G401.6 (cell line): ENCODE data around the gene PRODH.
"Not testable (repeated sequence)": the region's sequence is repeated elsewhere in the genome, so short reads cannot be mapped to it uniquely, and the experiment has no call there.

ENCODE experiments used
- FAIRE-seq: peaks from 2 replicates; lab custom pipeline; 2012; peaks lifted over from hg19 to GRCh38; lab: Jason Lieb, UNC

Gene PRODH, protein sequence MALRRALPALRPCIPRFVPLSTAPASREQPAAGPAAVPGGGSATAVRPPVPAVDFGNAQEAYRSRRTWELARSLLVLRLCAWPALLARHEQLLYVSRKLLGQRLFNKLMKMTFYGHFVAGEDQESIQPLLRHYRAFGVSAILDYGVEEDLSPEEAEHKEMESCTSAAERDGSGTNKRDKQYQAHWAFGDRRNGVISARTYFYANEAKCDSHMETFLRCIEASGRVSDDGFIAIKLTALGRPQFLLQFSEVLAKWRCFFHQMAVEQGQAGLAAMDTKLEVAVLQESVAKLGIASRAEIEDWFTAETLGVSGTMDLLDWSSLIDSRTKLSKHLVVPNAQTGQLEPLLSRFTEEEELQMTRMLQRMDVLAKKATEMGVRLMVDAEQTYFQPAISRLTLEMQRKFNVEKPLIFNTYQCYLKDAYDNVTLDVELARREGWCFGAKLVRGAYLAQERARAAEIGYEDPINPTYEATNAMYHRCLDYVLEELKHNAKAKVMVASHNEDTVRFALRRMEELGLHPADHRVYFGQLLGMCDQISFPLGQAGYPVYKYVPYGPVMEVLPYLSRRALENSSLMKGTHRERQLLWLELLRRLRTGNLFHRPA

DNA sequence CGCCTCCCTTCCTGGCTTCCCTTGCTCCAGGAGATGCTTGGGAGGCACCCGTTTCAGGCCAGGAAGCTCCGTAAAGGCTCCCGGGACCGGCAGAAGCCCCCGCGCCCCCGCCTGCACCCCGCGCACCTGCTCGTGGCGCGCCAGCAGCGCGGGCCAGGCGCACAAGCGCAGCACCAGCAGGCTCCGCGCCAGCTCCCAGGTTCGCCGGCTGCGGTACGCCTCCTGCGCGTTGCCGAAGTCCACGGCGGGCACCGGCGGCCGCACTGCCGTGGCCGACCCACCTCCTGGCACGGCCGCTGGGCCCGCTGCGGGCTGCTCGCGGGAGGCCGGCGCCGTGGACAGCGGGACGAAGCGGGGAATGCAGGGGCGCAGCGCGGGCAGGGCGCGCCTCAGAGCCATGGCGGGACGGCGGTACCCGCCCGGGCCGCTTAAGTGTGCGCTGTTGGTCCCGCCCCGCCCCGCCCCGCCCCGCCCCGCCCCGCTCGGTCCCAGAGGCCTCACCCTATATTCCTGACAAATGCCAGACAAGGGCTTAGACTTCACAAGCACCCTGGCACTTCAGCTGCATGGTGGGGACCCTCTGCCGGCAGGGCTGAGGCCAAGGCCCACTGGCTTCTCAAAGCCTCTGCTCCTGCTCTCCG is at the start of gene PRODH:
PRODH (minus strand) TSS at position 405 of the 641 bp plus-strand sequence; CDS start at position 399, 6 bp downstream.
- FAIRE-seq: no peak

DNA sequence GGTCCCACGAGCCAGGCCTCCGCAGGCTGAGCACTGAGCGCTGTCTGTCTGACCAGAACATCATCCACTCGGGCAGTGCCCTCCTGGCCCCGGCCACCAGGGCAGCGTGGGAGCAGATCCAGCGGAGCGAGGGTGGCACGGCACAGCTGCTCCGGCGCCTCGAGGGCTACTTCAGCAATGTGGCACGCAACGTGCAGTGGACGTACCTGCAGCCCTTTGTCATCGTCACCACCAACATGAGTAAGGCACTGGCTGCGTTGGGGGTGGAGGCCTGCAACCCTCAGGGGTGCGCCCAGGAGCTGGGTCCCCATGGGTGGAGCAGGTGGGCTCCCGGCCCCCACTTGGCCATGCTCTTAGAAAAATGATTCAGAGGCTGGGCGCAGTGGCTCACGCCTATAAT is 49.7 kb upstream of the PRODH start:
- FAIRE-seq: no peak

DNA sequence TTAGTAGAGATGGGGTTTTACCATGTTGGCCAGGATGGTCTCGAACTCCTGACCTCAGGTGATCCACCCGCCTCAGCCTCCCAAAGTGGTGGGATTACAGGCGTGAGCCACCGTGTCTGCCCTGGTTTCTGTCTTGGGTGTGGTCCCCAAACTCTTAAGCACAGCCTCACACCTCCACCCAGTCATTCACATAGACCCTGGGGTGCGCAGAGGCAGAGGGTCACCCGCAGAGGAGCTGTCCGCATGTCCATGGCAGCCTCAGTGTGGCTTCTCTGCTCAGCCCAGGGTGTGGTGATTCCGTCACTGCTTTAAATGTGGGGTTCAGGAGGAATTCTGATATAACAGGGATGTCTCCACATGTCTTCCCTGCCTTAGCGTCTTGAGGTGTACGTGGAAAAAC is 48.5 kb upstream of the PRODH start:
- FAIRE-seq: no peak

DNA sequence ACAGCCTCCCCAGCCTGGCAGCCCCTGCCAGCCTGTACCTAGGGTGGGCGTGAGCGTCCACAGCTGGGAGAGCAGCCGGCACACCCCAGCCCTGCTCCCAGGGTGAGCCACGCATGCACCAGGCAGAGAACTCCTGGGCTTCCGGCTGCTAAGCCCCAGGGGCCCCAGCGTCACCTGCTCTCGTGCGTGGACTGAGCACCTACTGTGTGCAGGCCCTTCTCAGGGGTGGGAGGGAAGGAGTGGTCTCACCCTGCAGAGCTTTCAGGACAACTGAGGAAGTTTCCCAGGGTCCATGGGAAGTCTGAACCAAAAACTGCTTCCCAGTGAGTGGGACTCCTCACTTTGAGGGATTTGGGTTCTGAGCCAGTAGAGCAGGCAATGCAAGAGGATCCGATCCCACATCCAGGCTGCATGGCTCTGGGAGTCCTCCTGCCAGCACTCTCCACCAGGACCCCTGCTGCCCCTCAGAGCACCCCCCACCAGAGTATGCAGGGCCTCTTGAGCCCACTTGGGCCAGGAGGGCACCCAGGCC is 47.1 kb upstream of the PRODH start:
- FAIRE-seq: no peak

DNA sequence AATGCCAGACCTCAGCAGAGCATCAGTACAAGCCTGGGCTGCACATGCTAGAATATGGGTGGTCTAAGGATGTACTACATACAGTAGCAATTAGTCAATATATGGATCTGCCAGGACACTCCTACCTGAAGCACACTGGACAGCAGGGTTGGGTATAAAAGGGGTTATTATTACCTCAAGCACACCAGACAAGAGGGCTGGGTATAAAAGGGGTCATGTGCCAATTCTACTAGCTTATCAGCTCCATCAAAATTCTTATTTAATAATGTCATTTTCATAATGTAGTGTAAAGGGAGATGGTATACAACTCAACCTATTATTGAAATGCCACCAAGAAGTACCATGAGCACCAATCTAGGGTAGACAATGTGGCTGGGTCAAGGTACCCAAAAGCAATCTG is 44.7 kb upstream of the PRODH start:
- no peak for FAIRE-seq

DNA sequence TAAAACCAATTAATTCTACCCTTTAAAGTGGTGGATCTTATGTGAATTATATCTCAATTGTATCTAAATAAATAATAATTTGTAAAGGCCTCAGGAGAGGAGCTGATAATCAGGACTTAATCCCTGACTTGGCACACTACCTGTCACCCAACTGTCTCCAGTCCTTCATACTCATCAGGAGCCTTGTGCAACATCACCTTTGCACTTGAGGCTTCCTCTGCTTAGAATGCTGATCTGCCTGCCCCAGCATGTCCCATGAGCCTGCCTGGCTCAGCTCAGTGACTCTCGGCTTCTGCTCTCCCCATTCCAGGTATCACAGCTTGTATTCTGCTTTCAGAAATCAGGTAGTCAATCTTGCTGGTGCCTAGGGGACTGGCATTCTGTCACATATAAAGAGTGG is 43.9 kb upstream of the PRODH start:
- FAIRE-seq: no peak

DNA sequence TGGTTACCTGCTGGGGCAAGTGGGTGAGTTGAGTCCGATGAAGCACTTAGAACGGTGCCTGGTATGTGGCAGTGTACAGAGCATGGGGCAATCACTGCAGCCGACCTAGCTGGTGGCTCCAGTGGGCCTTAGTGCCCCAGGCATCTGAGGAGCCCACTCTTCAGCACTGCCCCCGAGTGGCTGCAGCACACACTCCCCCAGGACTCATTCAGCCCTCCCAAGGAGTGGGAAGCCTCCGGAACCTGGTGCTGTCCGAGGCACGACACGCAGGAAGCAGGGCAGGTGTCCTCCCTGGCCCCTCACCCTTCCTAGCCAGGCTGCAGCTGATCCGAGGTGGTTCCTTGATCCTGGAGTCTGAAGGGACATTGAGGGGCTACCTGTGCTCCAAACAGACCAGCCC is 42.4 kb upstream of the PRODH start:
- FAIRE-seq: no peak

DNA sequence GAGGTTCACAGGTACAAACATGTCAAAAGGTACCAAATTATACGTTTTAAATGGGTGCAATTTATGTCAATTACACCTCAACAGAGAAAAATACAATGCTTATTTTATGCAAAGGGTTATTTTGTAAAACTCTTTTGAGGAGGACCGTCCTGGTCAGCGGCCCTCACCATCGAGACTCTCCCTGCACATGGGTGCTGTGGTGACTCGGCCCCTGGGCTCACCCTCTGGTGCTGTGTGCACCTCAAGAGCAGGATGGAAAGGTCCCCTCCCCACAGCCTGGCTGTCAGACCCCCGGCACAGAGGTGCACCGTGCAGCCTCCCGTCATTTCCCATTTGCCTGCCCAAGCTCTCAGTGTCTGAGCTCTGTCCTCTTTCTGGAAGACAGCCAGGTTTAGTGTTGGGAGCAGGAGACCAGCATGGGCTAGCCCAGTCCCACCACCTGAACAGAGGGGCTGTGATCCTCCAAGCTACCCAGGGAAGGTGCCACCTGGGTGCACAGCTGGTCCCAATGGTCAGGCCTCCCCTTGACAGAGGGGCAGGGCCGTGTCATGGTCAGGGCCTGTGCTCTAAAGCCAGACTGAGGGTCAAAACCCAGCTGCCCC is 41.8 kb upstream of the PRODH start:
- no peak for FAIRE-seq

DNA sequence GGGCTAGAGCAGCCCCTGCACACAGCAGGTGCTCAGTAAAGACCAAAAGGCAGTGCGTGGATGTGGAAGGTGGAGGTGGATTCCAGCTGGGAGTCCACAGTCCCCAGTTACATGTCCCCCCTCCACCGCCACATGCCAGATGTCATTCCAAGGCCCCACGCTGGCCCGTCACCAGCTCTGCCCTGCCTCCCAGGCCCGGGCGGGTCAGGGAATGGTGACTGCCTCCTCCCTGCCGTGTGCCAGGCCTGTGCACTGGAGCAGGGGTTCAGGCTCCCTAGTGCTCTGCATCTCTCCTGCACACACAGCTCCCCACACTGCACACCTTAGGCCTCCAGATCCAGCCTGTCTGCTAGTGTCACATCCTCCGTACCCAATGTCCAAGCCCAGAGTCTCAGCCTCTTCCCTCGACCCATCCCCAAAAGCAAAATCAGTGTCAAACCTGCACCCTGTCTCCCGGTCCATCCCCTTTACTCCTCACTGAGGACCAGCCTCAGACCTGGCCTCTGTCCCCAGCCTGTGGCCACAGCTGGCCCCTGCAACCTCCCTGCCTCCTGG is 40.2 kb upstream of the PRODH start:
- no peak for FAIRE-seq

DNA sequence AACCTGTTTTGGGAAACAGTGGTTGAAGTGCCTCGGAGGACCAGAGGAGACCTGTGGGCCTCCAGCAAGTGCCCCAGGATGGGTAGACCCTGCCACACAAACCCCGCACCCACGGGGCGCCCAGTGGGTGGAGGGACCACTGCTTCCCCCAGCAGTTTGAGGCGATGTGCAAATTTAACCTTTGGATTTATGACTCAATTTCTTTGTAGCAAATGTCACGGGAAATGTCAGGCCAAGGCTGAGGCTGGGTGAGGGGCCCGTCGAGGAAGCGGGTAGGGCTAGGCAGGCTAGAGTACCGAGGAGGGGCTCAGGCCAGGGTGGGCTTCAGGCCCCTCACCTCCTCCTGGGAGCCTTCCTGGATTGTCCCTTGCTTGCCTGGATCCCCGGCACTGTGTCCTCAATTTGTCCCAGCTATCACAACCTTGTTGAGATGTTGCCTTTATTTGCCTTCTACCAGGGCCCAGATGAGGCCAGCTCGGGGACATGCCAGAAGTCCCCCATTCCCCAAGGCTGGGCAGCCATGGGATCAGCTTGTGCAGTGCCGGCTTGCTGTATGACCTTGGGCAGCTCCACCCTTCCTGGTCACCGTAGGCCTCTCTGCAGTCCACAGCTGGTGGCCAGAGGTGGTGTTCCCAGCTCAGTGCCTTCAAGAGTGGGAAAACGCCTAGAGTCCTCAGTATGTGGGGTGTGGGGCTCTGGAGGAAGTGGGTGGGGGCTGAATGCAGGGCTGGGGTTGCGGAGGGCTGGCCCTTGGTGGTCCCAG is 39.5 kb upstream of the PRODH start:
- no peak for FAIRE-seq

DNA sequence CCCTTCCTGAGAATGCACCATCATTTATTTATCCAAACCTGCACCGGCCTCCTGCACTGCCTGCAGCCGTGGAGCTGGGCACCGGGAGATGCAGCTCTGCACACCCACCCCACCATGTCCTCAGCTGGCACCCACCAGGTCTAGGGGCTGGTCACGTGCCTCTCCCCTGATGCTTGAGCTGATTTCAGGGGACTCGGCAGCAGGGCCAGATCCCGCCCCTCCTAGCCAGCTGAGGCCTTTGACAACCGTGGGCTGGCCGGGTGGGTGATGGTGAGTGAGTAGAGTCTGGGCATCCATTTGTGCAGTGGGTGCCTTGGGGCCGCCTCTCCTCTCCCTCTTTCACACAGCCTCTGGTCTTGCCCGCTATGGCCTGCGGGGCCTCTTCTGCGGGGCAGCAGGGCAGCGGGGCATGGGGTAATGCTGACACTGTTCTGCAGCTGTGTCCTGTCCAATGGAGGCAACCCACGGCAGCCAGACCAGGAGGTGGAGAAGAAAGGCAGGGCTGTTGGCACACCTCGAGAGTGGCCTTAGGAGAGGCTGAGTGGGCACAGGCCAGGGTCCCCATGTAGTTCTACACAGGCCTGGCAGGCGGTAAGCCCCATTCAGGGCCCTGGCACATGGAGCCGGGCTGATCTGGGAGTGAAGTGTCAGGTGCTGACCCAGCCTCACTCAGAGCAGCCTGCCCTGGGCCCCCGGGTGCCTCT is 38.5 kb upstream of the PRODH start:
- no peak for FAIRE-seq

DNA sequence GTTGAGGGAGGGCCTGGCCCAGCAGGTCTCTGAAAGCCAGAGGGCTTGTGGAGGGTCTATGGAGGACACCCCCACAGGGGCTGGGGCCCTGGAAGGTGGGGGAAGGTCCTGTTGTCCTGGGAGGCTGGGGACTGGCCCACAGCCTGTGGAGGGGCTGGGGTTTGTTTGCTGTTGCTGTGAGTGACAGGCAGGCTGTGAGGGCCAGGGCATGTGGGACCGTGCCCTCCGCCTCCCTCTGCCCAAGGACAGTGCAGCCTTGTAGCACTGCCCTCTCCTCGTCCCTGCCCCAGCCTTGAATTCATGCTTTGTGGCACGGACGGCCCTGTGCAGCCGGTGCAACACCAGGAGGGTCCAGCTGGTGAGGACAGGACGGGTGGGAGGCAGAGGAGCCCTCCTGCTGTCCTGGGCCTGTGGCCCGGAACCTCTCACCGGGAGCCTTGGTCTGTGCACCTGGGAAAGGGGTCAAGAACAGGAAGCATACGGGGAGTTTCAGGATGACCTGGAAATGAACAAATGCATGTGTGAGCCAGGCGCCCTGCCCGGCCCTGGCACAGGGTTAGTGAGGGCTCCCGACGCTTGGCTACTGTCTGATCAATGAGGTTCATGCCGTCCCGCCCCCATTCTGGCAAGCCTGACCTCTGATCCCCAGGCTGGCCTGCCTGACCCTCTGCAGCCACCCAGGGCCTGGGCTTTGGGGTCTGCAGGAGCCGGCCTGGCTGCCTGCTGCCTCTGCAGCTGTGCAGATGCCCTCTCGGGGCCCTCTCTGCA is 37.4 kb upstream of the PRODH start:
- FAIRE-seq: no peak

DNA sequence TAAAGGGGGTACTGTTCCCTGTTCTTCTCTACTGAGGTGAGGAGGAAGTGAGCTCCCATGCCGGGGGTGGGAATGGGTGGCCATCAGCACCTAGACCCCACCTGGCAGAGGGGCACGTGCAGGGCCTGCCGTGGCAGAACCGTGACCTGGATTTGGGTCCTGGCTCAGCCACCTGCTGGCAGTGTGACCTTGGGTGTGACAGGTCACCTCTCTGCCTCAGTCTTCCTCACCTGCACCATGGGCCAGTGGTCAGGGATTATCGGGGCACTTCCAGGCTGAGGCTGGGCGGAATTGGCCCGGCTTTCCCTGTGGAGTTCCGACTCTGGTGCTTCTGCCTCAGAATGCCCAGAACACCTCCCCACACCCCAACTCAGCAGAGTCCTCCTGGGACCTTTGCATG is 36.5 kb upstream of the PRODH start:
- FAIRE-seq: not testable (repeated sequence)

DNA sequence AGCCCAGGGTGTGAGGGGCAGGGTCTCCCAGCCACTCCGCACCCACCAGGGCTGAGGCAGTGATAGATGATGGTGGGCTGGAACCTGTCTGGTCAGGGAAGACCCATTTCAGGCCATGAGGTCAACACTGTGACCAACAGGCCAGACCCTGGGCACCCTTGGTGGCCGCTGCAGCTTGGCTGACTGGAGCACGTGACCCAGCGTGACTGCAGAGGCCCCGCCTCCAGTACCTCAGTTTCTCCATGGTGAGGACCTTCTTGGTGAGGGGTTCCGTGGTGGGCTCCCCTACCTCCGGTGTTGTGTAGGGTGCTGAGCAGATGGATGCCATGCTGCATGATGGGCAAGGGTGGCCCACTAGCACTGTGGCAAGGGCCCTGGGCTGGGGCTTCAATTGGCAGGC is 35.9 kb upstream of the PRODH start:
- not testable (repeated sequence) for FAIRE-seq

DNA sequence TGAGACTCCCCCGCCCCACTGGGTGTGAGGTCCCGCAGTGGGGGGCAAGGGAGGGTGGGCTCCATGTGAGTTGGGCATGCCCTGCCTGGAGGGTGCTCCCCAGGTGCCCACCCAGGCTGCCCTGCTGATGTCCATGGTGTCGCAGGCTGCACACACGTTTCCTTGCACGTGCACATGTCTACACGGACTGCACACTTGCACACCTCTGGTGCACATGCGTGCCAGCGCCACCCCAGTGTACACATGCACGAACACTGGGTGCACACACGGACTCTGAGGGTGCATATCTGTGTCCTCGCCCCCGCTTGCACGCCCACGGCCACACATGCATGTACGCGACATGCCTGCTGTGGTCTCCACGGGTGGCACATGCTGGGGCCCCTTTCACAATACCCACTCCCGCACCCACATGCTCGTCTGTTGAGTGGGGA is 35.2 kb upstream of the PRODH start:
- FAIRE-seq: no peak

DNA sequence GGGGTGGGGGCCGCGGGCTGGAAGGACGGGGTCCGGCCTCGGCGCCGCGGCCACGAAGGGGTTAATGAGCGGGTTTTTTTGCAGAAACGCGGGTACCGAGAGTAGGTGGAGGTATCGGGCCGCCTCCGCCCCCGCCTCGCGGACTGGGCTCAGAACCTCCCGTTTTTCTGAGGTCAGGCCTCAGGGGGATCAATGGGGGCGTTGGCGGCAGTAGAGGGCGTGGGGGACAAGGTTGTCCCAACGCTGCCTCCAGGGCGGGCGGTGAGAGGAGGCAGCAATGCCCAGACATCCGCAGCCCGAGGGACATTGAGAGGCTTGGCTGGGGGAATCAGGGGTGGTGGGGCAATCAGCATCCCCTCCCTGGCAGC is 34.8 kb upstream of the PRODH start:
- FAIRE-seq: no peak

DNA sequence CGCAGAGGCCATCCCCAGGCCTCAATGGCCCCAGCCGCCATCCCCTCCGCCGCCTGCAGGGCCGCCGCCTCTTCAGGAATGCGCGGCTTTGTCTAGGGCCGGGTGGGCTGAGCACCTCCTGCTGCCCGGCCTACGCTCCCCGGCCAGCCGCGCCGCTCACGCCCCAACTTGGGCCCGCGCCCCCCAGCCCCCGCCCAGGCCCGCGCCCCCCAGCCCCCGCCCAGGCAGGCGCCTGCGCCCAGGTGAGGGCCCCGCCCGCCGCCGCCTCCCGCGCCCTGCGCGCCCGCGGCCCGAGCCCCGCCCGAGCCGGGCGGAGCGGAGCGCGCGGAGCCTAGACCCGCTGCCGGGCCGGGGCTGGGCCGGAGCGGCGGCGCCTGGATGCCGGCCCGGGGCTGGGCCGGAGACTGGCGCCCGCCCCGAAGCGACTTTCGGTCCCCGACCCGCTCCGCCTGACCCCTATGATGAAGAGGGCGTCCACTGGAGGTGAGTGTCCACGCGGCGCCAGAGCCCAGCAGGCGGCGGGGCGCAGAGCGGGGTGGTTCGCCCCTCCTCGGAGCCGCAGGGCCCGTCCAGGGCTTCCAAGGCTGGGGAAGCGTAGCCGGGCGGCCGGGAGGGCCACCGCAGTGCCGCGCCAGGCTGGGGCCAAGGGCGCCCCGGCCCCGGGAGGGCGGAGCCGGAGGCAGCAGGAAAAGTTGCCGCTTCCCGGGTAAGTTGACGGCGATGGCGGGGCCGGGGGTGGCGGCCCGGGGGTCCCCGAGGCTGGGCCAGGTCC is 34.3 kb upstream of the PRODH start:
- no peak for FAIRE-seq

DNA sequence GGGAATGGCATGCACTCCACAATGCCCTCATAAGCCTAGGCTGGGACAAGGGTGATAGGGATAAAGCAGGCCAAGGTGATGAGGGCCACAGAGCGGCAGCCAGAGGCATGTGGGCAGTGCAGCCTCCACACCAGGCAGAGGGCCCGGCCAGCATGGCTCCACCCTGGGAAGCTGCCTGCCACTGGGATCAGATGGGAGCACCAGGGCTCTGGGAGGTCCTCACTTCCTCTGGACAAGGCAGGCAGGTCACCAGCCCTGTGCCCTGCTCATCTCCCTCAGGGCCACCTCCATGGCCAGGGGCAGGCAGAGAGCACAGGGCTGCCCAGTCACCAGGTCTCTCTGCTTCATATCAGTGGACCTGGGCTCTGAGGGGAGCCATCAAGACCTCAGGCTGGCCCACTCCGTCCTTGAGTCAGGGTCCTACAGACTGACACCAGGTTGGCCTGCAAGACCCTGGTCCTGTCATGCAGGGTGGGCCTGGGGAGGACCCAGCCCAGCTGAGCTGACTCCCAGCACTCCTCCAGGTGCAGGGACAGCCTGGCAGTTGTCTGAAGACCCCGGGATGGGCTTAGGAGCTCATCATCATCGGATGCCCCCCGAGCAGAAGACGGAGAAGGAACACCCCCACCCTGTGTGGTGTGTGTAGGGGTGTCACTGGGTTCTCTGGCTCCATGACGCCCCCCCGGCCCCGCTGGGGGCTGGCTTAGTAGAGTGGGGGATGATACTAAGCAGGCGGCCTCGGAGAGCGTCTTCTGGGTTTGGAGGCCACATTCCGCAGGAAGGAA is 33.3 kb upstream of the PRODH start:
- not testable (repeated sequence) for FAIRE-seq
